Measurements from ENCODE around the gene PPP1CC.
"Not testable (repeated sequence)": the region's sequence is repeated elsewhere in the genome, so short reads cannot be mapped to it uniquely, and the experiment has no call there.

PPP1CC gene

DNA sequence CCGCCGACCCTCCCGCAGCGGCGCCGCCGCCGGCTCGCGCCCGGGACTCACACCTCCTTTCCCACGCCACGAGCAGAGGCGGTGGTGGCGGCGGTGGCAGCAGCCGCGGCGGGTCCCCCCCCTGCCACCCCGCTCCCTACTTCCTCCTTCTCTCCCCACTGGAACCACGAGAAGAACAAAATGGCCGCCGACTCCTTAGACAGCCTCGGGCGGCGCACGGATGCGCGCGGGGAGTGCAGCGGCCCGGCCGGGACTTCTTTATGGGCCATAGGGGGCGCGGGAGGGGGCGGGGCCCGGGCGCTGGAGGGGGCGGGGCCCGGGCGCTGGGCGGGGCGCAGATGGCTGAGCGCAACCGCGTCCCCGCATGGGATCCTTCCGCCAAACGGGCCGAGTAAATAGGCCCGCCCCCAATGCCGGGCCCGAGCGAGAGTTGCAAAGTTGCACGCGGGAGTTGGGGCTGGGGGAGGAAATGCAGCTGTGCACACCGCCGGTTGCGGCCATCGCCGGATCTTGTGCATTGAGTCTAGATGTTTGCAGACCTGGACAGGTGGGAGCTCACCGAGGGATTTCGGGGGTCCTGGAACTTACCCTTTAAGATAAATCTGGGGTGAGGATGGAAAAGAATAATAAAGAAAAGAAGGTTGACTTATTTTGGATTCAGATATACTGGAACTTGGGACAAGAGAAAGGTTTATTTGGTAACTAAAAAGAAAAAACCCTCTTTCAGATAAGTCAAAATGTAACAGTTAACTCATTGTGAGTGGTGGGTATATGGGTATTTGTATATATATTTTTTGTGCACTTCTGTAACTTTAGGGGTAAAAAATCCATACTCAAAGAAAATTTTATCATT, at the start of gene PPP1CC:
Gene PPP1CC (minus strand): TSS at position 174 of the 853 bp plus-strand sequence. CDS start 184 bp downstream, outside the sequence.
- peak; percentile 94 for DNase-seq

- DNase-seq = no peak
Observed at GRCh38 chr12:110791589-110791988, 48.9 kb upstream of the PPP1CC start.

DNA sequence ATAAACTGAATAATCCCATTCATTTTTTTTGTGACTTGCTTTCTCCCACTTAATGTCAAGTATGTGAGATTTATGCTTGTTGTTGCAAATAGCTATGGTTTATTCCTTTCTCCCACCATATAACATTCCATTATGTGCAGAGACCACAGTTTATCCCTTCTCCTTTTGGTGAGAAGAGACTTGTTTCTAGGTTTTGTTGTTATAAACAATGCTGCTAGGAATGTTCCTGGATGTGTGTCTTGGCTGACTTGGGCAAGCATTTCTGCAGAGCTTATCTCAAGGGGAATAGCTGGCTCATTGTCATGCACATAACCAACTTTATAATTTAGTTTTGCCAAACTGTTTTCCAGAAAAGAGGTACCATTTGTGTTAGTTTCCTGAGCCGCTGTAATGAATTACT, 47.6 kb upstream of the PPP1CC start:
- no peak for DNase-seq

- no peak for DNase-seq
Observed at GRCh38 chr12:110786012-110786411, 43.3 kb upstream of the PPP1CC start.

- DNase-seq = no peak
Observed at GRCh38 chr12:110785240-110785639, 42.5 kb upstream of the PPP1CC start.

DNA sequence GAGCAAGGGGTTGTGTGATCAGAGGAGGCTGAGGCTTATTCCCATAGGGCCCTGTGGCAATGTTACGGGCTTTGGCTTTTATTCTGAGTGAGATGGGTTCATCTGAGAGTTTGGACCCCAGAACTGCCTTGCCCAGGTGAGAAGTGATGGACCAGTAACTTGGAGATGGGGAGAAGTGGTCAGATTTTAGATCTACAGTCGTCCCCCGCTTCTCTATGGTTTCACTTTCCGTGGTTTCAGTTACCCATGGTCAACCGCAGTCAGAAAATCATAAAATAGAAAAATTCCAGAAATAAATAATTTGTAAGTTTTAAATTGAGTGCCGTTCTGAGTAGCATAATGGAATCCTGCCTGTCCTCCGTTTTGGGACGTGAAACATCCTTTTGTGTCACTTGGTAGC, 40.2 kb upstream of the PPP1CC start:
- no peak for DNase-seq

DNA sequence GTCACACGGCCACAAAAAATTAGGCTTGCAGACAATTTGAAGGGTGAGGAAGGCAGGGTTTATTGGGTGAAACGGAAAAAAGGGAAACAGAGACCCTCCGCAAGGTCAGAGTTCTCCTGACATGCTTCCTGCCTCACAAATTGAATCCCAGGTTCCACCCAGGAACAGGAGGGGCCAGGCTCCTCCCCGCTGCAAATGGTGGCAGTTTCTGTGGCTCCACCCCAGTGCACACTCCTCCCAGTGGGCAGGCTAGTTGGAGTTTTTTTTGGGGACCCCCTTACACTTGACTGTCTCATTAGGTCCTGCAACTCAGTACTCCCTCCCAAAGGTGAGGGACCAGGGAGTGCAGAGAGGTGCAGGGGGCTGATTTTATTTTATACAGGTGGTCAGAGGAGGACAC, 39.4 kb upstream of the PPP1CC start:
- DNase-seq = no peak

DNA sequence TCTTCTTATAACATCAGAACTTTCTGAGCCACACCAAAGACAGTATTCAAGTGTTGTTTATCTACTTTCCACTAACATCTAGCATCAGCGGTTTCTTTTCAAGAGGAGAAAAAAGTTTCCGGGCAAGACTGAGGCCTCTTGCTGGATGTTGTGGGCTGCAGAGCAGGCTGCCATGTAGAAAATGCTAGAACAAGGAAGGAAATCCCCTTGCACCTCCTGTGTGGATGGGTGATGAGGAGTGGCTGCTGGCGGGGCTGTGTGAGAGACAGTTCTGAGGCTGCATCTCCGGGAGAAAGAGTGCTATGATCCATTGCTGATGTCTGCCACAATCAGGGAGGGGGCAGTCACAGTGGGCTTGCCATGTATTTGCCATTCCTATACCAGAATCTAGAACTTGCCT, 37.8 kb upstream of the PPP1CC start:
- no peak for DNase-seq

GRCh38 chr12:110778833-110779577, 36.3 kb upstream of the PPP1CC start:
- no peak for DNase-seq

DNA sequence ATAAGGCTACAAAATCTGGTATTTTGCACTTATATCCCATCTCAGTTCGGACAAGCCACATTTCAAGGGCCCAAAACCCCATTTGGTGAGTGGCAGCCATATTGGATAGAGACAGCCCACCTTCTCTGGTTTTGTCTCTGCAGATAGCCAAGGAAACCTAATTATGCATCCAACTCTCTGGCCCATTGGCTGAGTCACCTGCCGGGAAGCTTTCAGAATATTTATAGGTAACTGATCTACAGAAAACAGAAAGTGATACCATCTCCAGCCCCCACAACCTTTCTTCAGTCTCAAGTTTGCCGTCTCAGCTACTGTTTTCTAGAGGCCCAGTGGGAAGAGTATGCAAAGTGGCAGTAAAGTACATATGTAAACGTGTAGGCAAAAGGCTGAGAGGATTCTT, 33.7 kb upstream of the PPP1CC start:
- DNase-seq = no peak

DNA sequence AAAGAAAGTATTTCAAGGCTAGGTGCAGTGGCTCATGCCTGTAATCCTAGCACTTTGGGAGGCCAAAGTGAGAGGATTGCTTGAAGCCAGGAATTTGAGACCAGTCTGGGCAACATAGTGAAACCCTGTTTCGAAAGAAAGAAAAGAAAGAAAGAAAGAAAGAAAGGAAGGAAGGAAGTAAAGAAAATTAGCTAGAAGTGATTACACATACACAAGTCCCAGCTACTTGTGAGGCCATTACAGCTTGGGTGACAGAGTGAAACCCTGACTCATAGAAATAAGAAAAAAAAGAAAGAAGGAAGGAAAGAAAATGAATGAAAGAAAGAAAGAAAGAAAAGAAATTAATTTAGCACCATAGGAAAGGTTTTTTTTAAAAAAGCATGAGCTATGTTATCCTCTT, 33.3 kb upstream of the PPP1CC start:
- no peak for DNase-seq

GRCh38 chr12:110774824-110775223, 32.1 kb upstream of the PPP1CC start:
- no peak for DNase-seq

DNA sequence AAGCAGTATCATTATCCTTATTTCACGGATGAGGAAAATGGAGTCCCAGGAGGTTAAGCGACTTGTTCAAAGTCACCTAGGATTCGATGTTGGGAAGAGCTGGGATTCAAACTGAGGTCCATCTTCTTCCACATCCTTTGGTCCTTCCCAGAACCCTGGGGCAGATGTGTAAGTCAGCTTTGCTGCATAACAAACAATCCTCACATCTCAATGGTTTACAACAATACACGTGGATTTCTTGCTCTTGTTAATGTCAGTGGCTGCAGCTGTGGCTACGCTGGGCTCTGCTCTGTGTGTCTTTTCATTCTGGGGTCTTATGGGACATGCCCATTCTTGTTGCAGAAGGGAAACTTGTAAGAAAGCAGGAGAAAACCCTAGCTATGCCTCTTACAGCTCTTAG, 26.3 kb upstream of the PPP1CC start:
- DNase-seq = no peak

DNA sequence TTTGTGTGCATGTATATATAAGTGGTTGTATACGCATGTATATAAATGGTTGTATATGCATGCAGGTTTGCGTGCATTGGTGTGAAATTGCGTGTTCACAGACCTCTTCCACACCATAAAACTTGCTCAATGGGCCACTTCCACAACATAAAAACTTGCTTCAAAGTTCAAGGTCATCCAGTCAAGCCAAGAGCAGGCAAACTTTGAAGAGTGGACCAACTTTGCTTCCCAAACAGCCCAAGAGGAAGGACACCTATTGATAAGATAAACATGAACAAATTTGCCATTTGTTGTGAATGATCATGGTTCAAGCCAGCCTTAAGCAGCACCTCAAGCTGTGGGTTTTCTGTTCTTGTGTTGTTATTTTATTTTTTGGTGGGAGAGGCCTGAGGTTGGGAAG, 25.2 kb upstream of the PPP1CC start:
- no peak for DNase-seq

DNA sequence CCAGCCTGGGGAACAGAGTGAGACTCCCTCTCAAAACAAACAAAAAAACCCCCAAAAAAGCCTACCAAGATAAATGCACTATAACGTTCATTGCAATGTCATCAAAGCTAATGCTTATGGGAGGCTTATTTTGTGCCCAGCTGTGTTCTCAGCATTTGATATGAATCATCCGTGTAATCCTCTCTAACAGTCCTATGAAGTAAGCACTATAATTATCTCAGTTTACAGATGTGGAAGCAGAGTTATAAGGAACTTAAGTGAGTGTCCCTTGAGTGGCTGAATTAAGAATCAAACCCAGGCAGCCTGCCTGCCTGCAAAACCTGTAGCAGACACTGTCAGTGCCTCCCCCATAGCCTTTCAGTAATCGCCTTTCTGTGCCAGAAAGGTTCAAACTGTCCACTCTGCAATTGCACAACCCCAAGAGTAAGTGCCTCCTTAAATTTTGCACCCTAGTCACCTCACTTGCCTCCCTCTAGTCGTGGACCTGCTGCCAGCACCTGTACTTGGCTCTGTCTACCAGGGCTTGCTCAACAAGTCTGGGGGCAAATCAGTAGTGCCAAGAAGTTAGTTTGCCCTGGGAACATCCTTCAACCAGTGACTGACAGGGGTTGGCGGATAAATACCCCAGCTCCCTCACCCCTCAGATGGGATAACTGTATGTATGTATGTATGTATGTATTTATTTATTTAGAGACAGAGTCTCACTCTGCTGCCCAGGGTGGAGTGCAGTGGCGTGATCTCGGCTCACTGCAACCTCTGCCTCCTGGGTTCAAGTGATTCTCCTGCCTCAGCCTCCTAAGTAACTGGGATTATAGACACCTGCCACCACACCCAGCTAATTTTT, 23.8 kb upstream of the PPP1CC start:
- peak; percentile 34 for DNase-seq

DNA sequence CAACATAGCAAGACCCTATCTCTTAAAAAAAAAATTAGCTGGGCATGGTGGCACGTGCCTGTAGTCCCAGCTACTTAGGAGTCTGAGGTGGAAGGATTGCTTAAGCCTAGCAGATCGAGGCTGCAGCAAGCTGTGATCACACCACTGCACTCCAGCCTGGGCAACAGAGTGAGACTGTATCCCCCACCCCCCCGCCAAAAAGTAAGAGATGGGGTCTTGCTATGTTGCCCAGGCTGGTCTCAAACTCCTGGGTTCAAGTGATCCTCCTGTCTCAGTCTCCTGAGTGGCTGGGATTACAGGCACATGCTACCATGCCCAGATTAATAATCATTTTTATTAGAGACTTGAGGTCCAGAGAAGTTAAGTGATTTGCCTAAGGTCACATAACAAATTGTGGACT, 22.9 kb upstream of the PPP1CC start:
- not testable (repeated sequence) for DNase-seq

- DNase-seq = no peak
Observed at GRCh38 chr12:110765111-110765510, 22.4 kb upstream of the PPP1CC start.

GRCh38 chr12:110763583-110763982, 20.9 kb upstream of the PPP1CC start:
- DNase-seq = no peak

DNA sequence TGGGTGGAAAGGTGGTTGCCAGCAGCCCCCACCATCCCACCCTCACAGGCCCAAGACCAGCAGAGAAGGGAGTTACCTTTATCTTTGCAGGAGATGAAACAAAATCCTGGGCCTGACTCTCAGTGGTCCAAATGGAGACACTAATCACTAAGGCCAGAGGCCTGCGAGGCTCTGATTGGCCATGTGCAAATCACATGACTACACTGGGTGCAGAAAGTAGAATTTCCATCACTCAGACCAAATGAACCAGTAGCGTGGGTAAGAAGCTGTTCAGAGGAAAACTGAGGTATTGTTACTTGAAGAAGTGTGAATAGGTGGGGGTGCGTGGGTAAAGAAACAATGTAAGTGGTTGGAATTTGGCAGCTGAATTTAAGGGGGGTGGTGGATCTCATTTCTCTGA, 20.2 kb upstream of the PPP1CC start:
- no peak for DNase-seq

GRCh38 chr12:110760204-110760609, 17.5 kb upstream of the PPP1CC start:
- no peak for DNase-seq

DNA sequence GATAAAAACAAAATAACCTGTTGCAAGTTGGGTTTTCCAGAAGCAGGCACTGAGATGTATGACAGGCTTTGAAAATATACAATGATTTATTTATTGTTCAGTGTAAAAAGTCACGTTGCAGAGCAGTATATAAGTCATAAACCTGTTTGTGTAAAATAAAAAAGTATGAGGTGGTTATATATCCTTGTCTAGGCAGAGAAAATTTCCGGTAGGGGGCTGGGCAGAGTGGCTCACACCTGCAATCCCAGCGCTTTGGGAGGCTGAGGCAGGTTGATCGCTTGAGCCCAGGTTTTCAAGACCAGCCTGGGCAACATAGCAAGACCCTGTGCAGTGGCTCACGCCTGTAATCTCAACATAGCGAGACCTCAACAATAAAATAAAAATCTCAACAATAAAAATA, 16.2 kb upstream of the PPP1CC start:
- DNase-seq = no peak

GRCh38 chr12:110756611-110757010, 13.9 kb upstream of the PPP1CC start:
- no peak for DNase-seq

- no peak for DNase-seq
Observed at GRCh38 chr12:110754101-110754793, 11.6 kb upstream of the PPP1CC start.

Data from HCEC 1CT (cell line).